CD4-positive, alpha-beta T cell treated with Interleukin-1 beta for 1 hour (primary cell): Measurements from ENCODE around the gene DIS3L2.
"Not testable (repeated sequence)": the region's sequence is repeated elsewhere in the genome, so short reads cannot be mapped to it uniquely, and the experiment has no call there.

Experiments used
- DNase-seq, 2 donors: peaks; one replicate each; pipeline ENCODE4 v3.0.0-alpha.2; 2020 to 2022

The DIS3L2 gene

GRCh38 chr2:232013701-232014353 lies 52.3 kb downstream of the DIS3L2 start:
- DNase-seq = no peak

GRCh38 chr2:232014681-232015080 lies 53.2 kb downstream of the DIS3L2 start:
- no peak for DNase-seq

- no peak for DNase-seq
These were observed 56.7 kb downstream of the DIS3L2 start for GRCh38 chr2:232018181-232018580.

GRCh38 chr2:232022718-232023117 lies 61.2 kb downstream of the DIS3L2 start:
- no peak for DNase-seq

GRCh38 chr2:232023426-232023825 lies 61.9 kb downstream of the DIS3L2 start:
- no peak for DNase-seq

- no peak for DNase-seq
These were observed 62.9 kb downstream of the DIS3L2 start for GRCh38 chr2:232024457-232024856.

GRCh38 chr2:232026910-232027309 lies 65.4 kb downstream of the DIS3L2 start:
- DNase-seq = no peak

GRCh38 chr2:232027530-232027929 lies 66.0 kb downstream of the DIS3L2 start:
- DNase-seq = no peak

GRCh38 chr2:232028071-232028470 lies 66.6 kb downstream of the DIS3L2 start:
- no peak for DNase-seq

GRCh38 chr2:232028631-232029030 lies 67.1 kb downstream of the DIS3L2 start:
- no peak for DNase-seq

GRCh38 chr2:232029346-232029745 lies 67.8 kb downstream of the DIS3L2 start:
- DNase-seq = no peak

GRCh38 chr2:232030229-232030628 lies 68.7 kb downstream of the DIS3L2 start:
- no peak for DNase-seq

GRCh38 chr2:232035292-232035691 lies 73.8 kb downstream of the DIS3L2 start:
- not testable (repeated sequence) for DNase-seq

GRCh38 chr2:232036876-232037275 lies 75.4 kb downstream of the DIS3L2 start:
- not testable (repeated sequence) for DNase-seq

GRCh38 chr2:232038251-232038880 lies 76.9 kb downstream of the DIS3L2 start:
- DNase-seq = no peak

GRCh38 chr2:232038881-232039485 lies 77.5 kb downstream of the DIS3L2 start:
- DNase-seq = no peak

GRCh38 chr2:232042911-232043574 lies 81.5 kb downstream of the DIS3L2 start:
- no peak for DNase-seq

- DNase-seq = no peak
These were observed 82.5 kb downstream of the DIS3L2 start for GRCh38 chr2:232043966-232044365.

- DNase-seq = no peak
These were observed 87.8 kb downstream of the DIS3L2 start for GRCh38 chr2:232049350-232049749.

GRCh38 chr2:232052591-232052990 lies 91.1 kb downstream of the DIS3L2 start:
- no peak for DNase-seq

GRCh38 chr2:232053777-232054176 lies 92.3 kb downstream of the DIS3L2 start:
- no peak for DNase-seq

GRCh38 chr2:232058063-232058877 lies 96.8 kb downstream of the DIS3L2 start:
- no peak for DNase-seq

- DNase-seq = no peak
These were observed 97.4 kb downstream of the DIS3L2 start for GRCh38 chr2:232058931-232059330.
